Measurements from ENCODE around the gene WDR82.

DNA sequence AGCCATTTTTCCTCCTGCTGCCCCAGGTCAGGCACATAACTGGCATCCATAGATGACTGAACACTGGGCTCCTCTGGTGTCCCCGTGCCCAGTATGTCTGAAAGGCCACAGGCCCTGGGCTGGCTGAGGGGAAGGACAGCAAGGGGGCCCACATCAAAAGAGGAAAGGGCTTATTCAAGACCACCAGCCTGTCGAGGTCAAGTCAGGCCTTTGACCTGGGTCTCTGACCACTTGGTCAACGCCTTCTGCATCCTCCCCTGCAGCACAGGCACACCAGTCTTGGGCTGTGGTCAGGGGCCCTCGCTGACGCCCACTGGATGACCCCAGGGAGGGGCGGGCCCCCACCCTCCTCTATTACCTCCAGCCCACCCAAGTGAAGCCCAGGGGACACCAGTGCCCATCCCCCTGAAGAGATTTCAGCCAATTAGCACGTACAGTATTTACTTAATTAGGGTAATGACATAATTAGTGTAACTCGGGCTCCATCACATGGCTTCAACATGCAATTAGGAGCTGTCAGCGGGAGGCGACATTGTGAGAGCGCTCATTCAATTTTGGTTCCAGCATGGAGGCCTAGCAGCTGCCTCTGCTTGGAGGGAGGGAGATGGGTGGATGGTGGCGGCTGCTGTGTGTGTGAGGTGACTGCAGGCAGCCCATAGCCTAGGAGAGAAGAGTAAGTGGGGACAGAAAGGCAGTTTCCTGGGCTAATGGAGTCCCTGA lies 24.1 kb upstream of the WDR82 start:
- no peak for TF ChIP-seq CTCF (conservative IDR thresholded peaks at IDR 0.05 in 1 of 2, IDR thresholded peaks at IDR 0.05 in 1 of 2; ENCODE audit: low read depth in 1 of 2, low read length in 2 of 2)
- no peak for TF ChIP-seq EZH2 (IDR thresholded peaks at IDR 0.05; ENCODE audit: low read length, missing control alignments)

Measured in fibroblast of lung (primary cell).